Caco-2 (cell line): ENCODE measurements around the gene CERKL. TPM values are rescaled to one million over a fixed set of nuclear protein-coding genes. Genes with fewer than 3 reads are reported as not detected.

Experiments used
- BruUV-seq: library from RNA; stranded (reverse); fragments of 400-500 nt; replicated peaks from 2 replicates; lab custom pipeline; 2021; lab: Mats Ljungman, UMichigan
- CTCF ChIA-PET: fragments of 300-600 bp; sonication (Branson Sonifier 250); formaldehyde crosslinking; loops from one replicate; lab custom pipeline; 2022; ENCODE audit warnings: antibody characterized with exemption; lab: Charles Lee
- POLR2A ChIA-PET: fragments of 300-600 bp; sonication (Branson Sonifier 250); formaldehyde crosslinking; loops from one replicate; lab custom pipeline; 2022; ENCODE audit warnings: antibody characterized with exemption; lab: Charles Lee
- DNase-seq, 2 experiments: peaks; one replicate each; pipeline versions ENCODE4 v3.0.0 to v3.0.0-alpha.2; 2020 to 2022
- H3K27me3 ChIP-seq: replicated peaks from 2 replicates; pipeline ENCODE4 v1.6.0; 2011; ENCODE audit warnings: low read length; ENCODE audit not compliant: control insufficient read depth, insufficient read depth
- H3K36me3 ChIP-seq: 2 replicates; pipeline ENCODE4 v1.5.1; 2011; ENCODE audit warnings: low read length; ENCODE audit not compliant: control insufficient read depth, insufficient read depth
- H3K4me1 ChIP-seq: fragments of 250-450 bp; sonication (Bioruptor Pico); 2 replicates; pipeline ENCODE4 v1.5.1; 2020; ENCODE audit warnings: mild to moderate bottlenecking
- H3K4me3 ChIP-seq: 2 replicates; pipeline ENCODE4 v1.5.1; 2011; ENCODE audit warnings: low read depth, mild to moderate bottlenecking, control low read depth, low read length
- H3K9me3 ChIP-seq: fragments of 250-450 bp; sonication (Bioruptor Pico); 2 replicates; pipeline ENCODE4 v1.5.1; 2020; ENCODE audit warnings: mild to moderate bottlenecking, moderate library complexity
- H3K27ac Mint-ChIP-seq: one replicate; pipeline ENCODE4 v1.8.0; 2022; ENCODE audit warnings: mixed read lengths; ENCODE audit not compliant: unreplicated experiment
- H3K27me3 Mint-ChIP-seq: one replicate; pipeline ENCODE4 v1.8.0; 2022; ENCODE audit warnings: mixed read lengths; ENCODE audit not compliant: insufficient read depth, unreplicated experiment
- H3K36me3 Mint-ChIP-seq: one replicate; pipeline ENCODE4 v1.8.0; 2022; ENCODE audit warnings: mild to moderate bottlenecking, mixed read lengths; ENCODE audit not compliant: insufficient read depth, unreplicated experiment
- H3K4me1 Mint-ChIP-seq: one replicate; pipeline ENCODE4 v1.8.0; 2022; ENCODE audit warnings: low read depth, mixed read lengths; ENCODE audit not compliant: unreplicated experiment
- H3K4me3 Mint-ChIP-seq: one replicate; pipeline ENCODE4 v1.8.0; 2022; ENCODE audit warnings: mild to moderate bottlenecking, moderate library complexity, mixed read lengths; ENCODE audit not compliant: unreplicated experiment
- H3K9me3 Mint-ChIP-seq: one replicate; pipeline ENCODE4 v1.8.0; 2022; ENCODE audit warnings: mixed read lengths; ENCODE audit not compliant: unreplicated experiment
- intact Hi-C: fragments of 100-400 bp; cut with micrococcal nuclease; formaldehyde crosslinking; loops from one replicate; pipeline ENCODE4 v1.10.0; 2022; ENCODE audit not compliant: unreplicated experiment
- total RNA-seq: library from RNA; stranded (reverse); gene quantifications from 2 replicates; pipeline ENCODE4 v1.2.3, GENCODE V29; 2022
- TF ChIP-seq, protein P1 (sequence below), 2 experiments: fragments of 200-600 bp in 1 of 2; IDR thresholded peaks; 1 replicate in 1 of 2; 2 replicates in 1 of 2; pipeline versions ENCODE4 v1.5.1 to v1.8.0; 2011 to 2022; ENCODE audit warnings: antibody characterized with exemption in 1 of 2, control low read depth in 1 of 2, inconsistent platforms in 1 of 2, low read depth in 1 of 2, low read length in 1 of 2, mild to moderate bottlenecking in 1 of 2, moderate library complexity in 1 of 2; ENCODE audit not compliant: insufficient read depth in 1 of 2, severe bottlenecking in 1 of 2, unreplicated experiment in 1 of 2

CERKL gene
- total RNA-seq, 1 experiment from 2014 or later, result not detected

DNA sequence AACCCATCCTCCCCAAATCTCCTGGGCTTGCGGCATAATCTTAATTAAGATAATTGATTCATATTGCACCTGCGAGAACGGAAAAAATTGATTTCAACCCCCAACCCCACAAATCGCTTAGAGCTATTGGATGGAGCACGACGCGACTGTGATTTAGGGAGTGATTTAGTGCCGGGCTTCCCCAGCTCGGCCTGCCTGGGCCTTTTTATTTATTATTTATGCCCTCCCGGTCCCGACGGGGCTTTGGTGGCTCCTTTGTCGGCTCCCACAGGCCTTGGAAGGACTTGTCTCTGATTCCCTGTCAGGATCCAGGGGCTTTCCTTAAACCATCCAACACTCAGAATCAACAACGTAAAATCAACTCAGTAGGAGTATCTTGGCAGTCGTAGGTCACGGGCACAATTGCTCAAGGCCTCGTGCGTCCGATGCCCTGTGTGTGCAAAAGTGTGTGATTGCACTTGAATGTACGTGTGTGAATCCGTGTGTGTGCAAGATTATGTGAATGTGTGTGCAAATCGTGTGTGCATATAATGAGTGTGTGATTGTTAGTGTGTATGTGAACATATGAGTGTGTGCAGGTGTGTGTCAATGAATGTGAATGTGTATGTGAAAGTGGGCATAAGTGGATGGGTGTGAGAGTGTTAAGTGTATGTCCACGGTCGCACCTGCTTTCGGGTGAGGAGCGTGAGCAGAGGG is 27.7 kb upstream of the CERKL start:
- CTCF ChIA-PET, result no interaction called here
- no TSS peak for BruUV-seq

DNA sequence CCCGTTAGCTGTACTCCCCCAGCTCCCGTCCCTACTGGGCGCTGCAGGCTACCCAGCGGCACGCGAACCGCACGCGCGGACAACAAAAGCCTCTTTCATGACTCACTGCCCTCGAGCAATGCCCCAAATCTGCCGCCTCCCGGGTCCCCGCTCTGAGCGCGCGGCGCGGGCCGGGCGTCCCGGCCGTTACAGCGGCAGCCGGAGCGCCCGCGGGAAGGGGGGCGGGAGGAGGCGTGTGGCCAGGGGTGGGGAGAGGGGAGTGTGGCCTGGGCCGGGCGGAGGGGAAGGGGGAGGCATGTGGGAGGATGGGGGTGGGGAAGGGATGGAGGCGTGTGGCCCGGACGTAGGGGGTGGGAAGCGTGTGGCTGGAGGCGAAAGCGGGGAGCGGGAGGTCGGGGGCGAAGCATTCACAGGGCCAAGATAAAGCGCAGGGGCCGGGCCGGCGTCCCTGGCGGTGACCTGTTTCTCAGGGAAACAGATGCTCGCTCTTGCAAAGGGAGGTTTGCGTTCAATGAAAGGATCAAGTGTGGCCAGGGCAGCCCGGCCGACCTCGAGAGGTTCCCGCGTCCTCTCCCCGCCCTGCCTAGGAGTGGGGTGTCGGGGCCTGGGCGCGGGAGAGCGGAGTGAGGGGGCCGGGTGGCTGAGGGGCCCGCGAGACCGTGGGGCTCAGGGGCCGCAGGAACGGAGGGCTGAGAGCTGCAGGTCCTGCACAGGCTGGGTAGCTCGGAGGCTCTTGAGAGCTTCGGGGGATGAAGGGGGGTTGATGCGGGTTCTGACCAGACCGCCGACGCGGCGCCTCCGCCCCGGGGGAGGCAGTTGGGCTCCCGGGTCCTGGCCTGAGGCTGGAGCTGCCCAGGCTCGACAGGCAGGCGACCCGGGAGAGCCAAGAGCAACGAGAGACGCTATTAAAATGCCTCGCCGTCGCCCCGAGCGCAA is 26.9 kb upstream of the CERKL start:
- Mint-ChIP-seq H3K9me3 (peaks cover 2% of the 10 kb centered on the region), H3K36me3 (no peaks in the 10 kb centered on the region), H3K4me3 (no peak overlapping the region), H3K4me1 (no peaks in the 10 kb centered on the region), H3K27ac (no peak overlapping the region), H3K27me3 (peaks cover 10% of the 10 kb centered on the region)
- no peak overlapping the region for H3K4me3 ChIP-seq
- no peak for DNase-seq
- H3K36me3 ChIP-seq, result no peaks in the 10 kb centered on the region
- intact Hi-C loops, result no loop called here
- H3K27me3 ChIP-seq, result no peaks in the 10 kb centered on the region; the same call in 1 of the 2 replicates
- TF ChIP-seq, protein P1, sequence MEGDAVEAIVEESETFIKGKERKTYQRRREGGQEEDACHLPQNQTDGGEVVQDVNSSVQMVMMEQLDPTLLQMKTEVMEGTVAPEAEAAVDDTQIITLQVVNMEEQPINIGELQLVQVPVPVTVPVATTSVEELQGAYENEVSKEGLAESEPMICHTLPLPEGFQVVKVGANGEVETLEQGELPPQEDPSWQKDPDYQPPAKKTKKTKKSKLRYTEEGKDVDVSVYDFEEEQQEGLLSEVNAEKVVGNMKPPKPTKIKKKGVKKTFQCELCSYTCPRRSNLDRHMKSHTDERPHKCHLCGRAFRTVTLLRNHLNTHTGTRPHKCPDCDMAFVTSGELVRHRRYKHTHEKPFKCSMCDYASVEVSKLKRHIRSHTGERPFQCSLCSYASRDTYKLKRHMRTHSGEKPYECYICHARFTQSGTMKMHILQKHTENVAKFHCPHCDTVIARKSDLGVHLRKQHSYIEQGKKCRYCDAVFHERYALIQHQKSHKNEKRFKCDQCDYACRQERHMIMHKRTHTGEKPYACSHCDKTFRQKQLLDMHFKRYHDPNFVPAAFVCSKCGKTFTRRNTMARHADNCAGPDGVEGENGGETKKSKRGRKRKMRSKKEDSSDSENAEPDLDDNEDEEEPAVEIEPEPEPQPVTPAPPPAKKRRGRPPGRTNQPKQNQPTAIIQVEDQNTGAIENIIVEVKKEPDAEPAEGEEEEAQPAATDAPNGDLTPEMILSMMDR (IDR thresholded peaks at IDR 0.05; ENCODE audit: insufficient read depth in 1 of 2, low read depth in 1 of 2, low read length in 1 of 2, severe bottlenecking in 1 of 2, unreplicated experiment in 1 of 2), result no peak
- POLR2A ChIA-PET, result no interaction called here
- CTCF ChIA-PET, result no interaction called here
- H3K4me1 ChIP-seq, result no peaks in the 10 kb centered on the region
- no peaks in the 10 kb centered on the region for H3K9me3 ChIP-seq
- no TSS peak for BruUV-seq

More for the DNA sequence above, 27.7 kb upstream of the CERKL start:
- H3K9me3 ChIP-seq, result no peaks in the 10 kb centered on the region
- Mint-ChIP-seq H3K27me3 (peaks cover 10% of the 10 kb centered on the region), H3K36me3 (no peaks in the 10 kb centered on the region), H3K27ac (no peak overlapping the region), H3K4me1 (no peaks in the 10 kb centered on the region), H3K9me3 (no peaks in the 10 kb centered on the region), H3K4me3 (no peak overlapping the region)
- H3K4me1 ChIP-seq, result no peaks in the 10 kb centered on the region
- no peak for DNase-seq
- intact Hi-C loops, result no loop called here
- POLR2A ChIA-PET, result no interaction called here
- H3K36me3 ChIP-seq, result no peaks in the 10 kb centered on the region
- TF ChIP-seq, protein P1 (IDR thresholded peaks at IDR 0.05; ENCODE audit: insufficient read depth in 1 of 2, low read depth in 1 of 2, low read length in 1 of 2, severe bottlenecking in 1 of 2, unreplicated experiment in 1 of 2), result no peak
- H3K4me3 ChIP-seq, result no peak overlapping the region
- no peaks in the 10 kb centered on the region; the same call in 1 of the 2 replicates for H3K27me3 ChIP-seq

DNA sequence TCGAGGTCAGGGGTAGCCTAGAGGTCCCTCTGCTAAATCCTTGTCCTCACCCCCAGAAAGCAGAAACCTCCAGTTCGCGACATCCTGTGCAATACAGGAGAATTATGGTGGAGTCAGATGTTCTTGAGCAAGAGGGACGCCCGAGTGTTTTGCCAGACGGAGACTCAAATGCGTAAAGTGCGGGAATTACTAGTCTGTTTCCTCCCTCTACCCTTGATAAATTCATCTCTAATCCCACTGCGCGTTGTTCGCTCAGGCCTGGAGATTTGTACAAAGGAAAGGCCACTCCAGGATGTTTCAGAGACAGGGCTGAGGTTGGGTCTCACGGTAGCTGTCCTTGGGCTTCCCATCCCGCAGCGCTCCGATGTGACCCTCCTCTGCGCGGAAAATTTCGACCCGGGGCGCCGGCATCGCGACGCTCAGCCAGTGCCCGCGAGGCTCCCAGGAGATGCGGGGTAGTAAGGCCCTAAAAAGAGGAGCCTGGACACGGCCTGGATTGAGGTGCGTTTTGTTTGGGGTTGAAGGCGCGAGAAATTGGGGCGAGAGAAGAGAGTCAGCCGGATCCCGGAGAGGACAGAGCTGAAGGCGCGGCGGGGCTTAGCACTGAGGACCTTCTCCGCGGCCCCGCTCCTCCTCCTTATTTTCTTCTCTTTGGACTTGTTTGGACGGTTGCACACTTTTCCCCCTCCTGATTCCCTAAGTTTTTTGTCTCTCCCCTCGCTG is 26.1 kb upstream of the CERKL start:
- ChIA-PET POLR2A (no interaction called here), CTCF (interaction anchor here (0.5 kb wide), 1 partner anchor 214 kb away, joined by 3 read pairs; no protein-coding TSS in a partner anchor)
- H3K27me3 ChIP-seq, result no peaks in the 10 kb centered on the region; the same call in 1 of the 2 replicates
- Mint-ChIP-seq H3K36me3 (no peaks in the 10 kb centered on the region), H3K27me3 (peaks cover 13% of the 10 kb centered on the region), H3K9me3 (peaks cover 10% of the 10 kb centered on the region), H3K4me1 (no peaks in the 10 kb centered on the region), H3K27ac (no peak overlapping the region), H3K4me3 (no peak overlapping the region)
- no peak overlapping the region for H3K4me3 ChIP-seq
- BruUV-seq, result no TSS peak
- intact Hi-C loops, result no loop called here
- no peaks in the 10 kb centered on the region for H3K9me3 ChIP-seq
- TF ChIP-seq, protein P1 (IDR thresholded peaks at IDR 0.05; ENCODE audit: insufficient read depth in 1 of 2, low read depth in 1 of 2, low read length in 1 of 2, severe bottlenecking in 1 of 2, unreplicated experiment in 1 of 2), result no peak
- no peak for DNase-seq
- no peaks in the 10 kb centered on the region for H3K4me1 ChIP-seq
- H3K36me3 ChIP-seq, result no peaks in the 10 kb centered on the region
